Activated T-helper 2 cell treated with anti-CD3 and anti-CD28 coated beads, Interferon-gamma antibody, Interleukin-2, Interleukin-4, amounts not matched to agents 10 μg/mL and 5 μg/mL and 100 μg/mL, durations not matched to agents 14 hours and 24 hours and 36 hours (primary cell): ENCODE measurements around the gene CLUH. TPM values are rescaled to one million over a fixed set of nuclear protein-coding genes. Genes with fewer than 3 reads are reported as not detected.

Experiments
- DNase-seq: peaks from one replicate; pipeline ENCODE4 v3.0.0; 2021; ENCODE audit warnings: low spot score
- H3K27ac Mint-ChIP-seq: one replicate; pipeline ENCODE4 v1.8.0; 2021; ENCODE audit warnings: mixed read lengths
- H3K27me3 Mint-ChIP-seq: one replicate; pipeline ENCODE4 v1.8.0; 2021; ENCODE audit warnings: low read depth, mixed read lengths
- H3K36me3 Mint-ChIP-seq: one replicate; pipeline ENCODE4 v1.8.0; 2021; ENCODE audit warnings: low read depth, mixed read lengths
- H3K4me1 Mint-ChIP-seq: one replicate; pipeline ENCODE4 v1.8.0; 2021; ENCODE audit warnings: low read depth, mixed read lengths
- H3K4me3 Mint-ChIP-seq: one replicate; pipeline ENCODE4 v1.8.0; 2021; ENCODE audit warnings: low read depth, mild to moderate bottlenecking, moderate library complexity, mixed read lengths
- H3K9me3 Mint-ChIP-seq: one replicate; pipeline ENCODE4 v1.8.0; 2021; ENCODE audit warnings: mixed read lengths
- intact Hi-C: fragments of 100-400 bp; cut with micrococcal nuclease; formaldehyde crosslinking; loops from one replicate; pipeline ENCODE4 v1.15.1; 2023
- total RNA-seq: library from RNA; stranded (reverse); gene quantifications from 2 replicates; pipeline ENCODE4 v1.2.3, GENCODE V29; 2022

Gene CLUH
- total RNA-seq, 1 donor from 2014 or later = 130 TPM

- no peaks in the 10 kb centered on the region for H3K27me3 Mint-ChIP-seq
- H3K27ac Mint-ChIP-seq = no peak overlapping the region
- intact Hi-C loops = no loop called here
- no peaks in the 10 kb centered on the region for H3K9me3 Mint-ChIP-seq
- H3K4me1 Mint-ChIP-seq = no peaks in the 10 kb centered on the region
- DNase-seq = no peak
- no peak overlapping the region for H3K4me3 Mint-ChIP-seq
- H3K36me3 Mint-ChIP-seq = peaks cover 27% of the 10 kb centered on the region
Measured at GRCh38 chr17:2693561-2694380, 17.8 kb downstream of the CLUH start.

GRCh38 chr17:2692781-2693135 is 18.8 kb downstream of the CLUH start:
- Mint-ChIP-seq H3K27ac (no peak overlapping the region), H3K27me3 (no peaks in the 10 kb centered on the region), H3K36me3 (peaks cover 28% of the 10 kb centered on the region), H3K9me3 (no peaks in the 10 kb centered on the region), H3K4me1 (no peaks in the 10 kb centered on the region), H3K4me3 (no peak overlapping the region)
- intact Hi-C loops = no loop called here
- DNase-seq = no peak

- Mint-ChIP-seq H3K4me3 (no peak overlapping the region), H3K4me1 (no peaks in the 10 kb centered on the region), H3K9me3 (no peaks in the 10 kb centered on the region), H3K36me3 (peaks cover 27% of the 10 kb centered on the region), H3K27me3 (no peaks in the 10 kb centered on the region), H3K27ac (no peak overlapping the region)
- DNase-seq = no peak
- intact Hi-C loops = no loop called here
Measured at GRCh38 chr17:2691965-2692780, 19.4 kb downstream of the CLUH start.

GRCh38 chr17:2691069-2691871 is 20.3 kb downstream of the CLUH start:
- H3K36me3 Mint-ChIP-seq = peaks cover 22% of the 10 kb centered on the region
- H3K27me3 Mint-ChIP-seq = no peaks in the 10 kb centered on the region
- no peak overlapping the region for H3K27ac Mint-ChIP-seq
- intact Hi-C loops = no loop called here
- H3K4me1 Mint-ChIP-seq = no peaks in the 10 kb centered on the region
- DNase-seq = no peak
- H3K9me3 Mint-ChIP-seq = no peaks in the 10 kb centered on the region
- H3K4me3 Mint-ChIP-seq = no peak overlapping the region

GRCh38 chr17:2690165-2691068 is 21.1 kb downstream of the CLUH start:
- H3K4me1 Mint-ChIP-seq = no peaks in the 10 kb centered on the region
- no peaks in the 10 kb centered on the region for H3K9me3 Mint-ChIP-seq
- intact Hi-C loops = no loop called here
- peaks cover 22% of the 10 kb centered on the region for H3K36me3 Mint-ChIP-seq
- no peak overlapping the region for H3K27ac Mint-ChIP-seq
- no peak for DNase-seq
- no peak overlapping the region for H3K4me3 Mint-ChIP-seq
- H3K27me3 Mint-ChIP-seq = no peaks in the 10 kb centered on the region

- intact Hi-C loops = no loop called here
Measured at GRCh38 chr17:2689411-2690164, 22.0 kb downstream of the CLUH start.

GRCh38 chr17:2688351-2689342 is 22.9 kb downstream of the CLUH start:
- DNase-seq = no peak
- Mint-ChIP-seq H3K27ac (peak overlapping the region; percentile 17), H3K36me3 (peaks cover 26% of the 10 kb centered on the region), H3K4me3 (no peak overlapping the region), H3K4me1 (no peaks in the 10 kb centered on the region), H3K9me3 (no peaks in the 10 kb centered on the region), H3K27me3 (no peaks in the 10 kb centered on the region)
- intact Hi-C loops = no loop called here

More at GRCh38 chr17:2689411-2690164, 22.0 kb downstream of the CLUH start:
- Mint-ChIP-seq H3K4me3 (no peak overlapping the region), H3K27ac (no peak overlapping the region), H3K27me3 (no peaks in the 10 kb centered on the region), H3K4me1 (no peaks in the 10 kb centered on the region), H3K36me3 (peaks cover 22% of the 10 kb centered on the region), H3K9me3 (no peaks in the 10 kb centered on the region)
- no peak for DNase-seq

GRCh38 chr17:2687074-2687418 is 24.5 kb downstream of the CLUH start:
- no peak for DNase-seq
- Mint-ChIP-seq H3K36me3 (peaks cover 36% of the 10 kb centered on the region), H3K9me3 (no peaks in the 10 kb centered on the region)

GRCh38 chr17:2685696-2686095 is 25.9 kb downstream of the CLUH start:
- intact Hi-C loops = no loop called here
- DNase-seq = no peak
- H3K36me3 Mint-ChIP-seq = peaks cover 45% of the 10 kb centered on the region
- H3K27ac Mint-ChIP-seq = no peak overlapping the region
- H3K4me3 Mint-ChIP-seq = no peak overlapping the region
- H3K4me1 Mint-ChIP-seq = no peaks in the 10 kb centered on the region
- H3K9me3 Mint-ChIP-seq = no peaks in the 10 kb centered on the region
- no peaks in the 10 kb centered on the region for H3K27me3 Mint-ChIP-seq

More at GRCh38 chr17:2687074-2687418, 24.5 kb downstream of the CLUH start:
- intact Hi-C loops = no loop called here
- Mint-ChIP-seq H3K27me3 (no peaks in the 10 kb centered on the region), H3K4me3 (no peak overlapping the region), H3K4me1 (no peaks in the 10 kb centered on the region), H3K27ac (no peak overlapping the region)

GRCh38 chr17:2684549-2684948 is 27.0 kb downstream of the CLUH start:
- no peak for DNase-seq
- Mint-ChIP-seq H3K9me3 (no peaks in the 10 kb centered on the region), H3K4me3 (no peak overlapping the region), H3K36me3 (peaks cover 54% of the 10 kb centered on the region), H3K27me3 (no peaks in the 10 kb centered on the region), H3K4me1 (no peaks in the 10 kb centered on the region), H3K27ac (no peak overlapping the region)
- intact Hi-C loops = no loop called here

- Mint-ChIP-seq H3K27ac (no peak overlapping the region), H3K4me1 (no peaks in the 10 kb centered on the region), H3K36me3 (peaks cover 55% of the 10 kb centered on the region), H3K9me3 (no peaks in the 10 kb centered on the region), H3K27me3 (no peaks in the 10 kb centered on the region), H3K4me3 (no peak overlapping the region)
- DNase-seq = no peak
- intact Hi-C loops = no loop called here
Measured at GRCh38 chr17:2683912-2684311, 27.7 kb downstream of the CLUH start.
